ENCODE data around the gene FMO2.

FMO2 gene

GRCh38 chr1:171185091-171185490 lies at the start of gene FMO2:
TSS of gene FMO2 (plus strand) at chr1:171185300. CDS start at chr1:171185714, 414 bp downstream.
- no peak for DNase-seq

- no peak for DNase-seq
Observed at GRCh38 chr1:171137580-171137979, 47.5 kb upstream of the FMO2 start.

GRCh38 chr1:171138980-171139379 lies 46.1 kb upstream of the FMO2 start:
- DNase-seq, result no peak

GRCh38 chr1:171139890-171140289 lies 45.2 kb upstream of the FMO2 start:
- no peak for DNase-seq

- no peak for DNase-seq
Observed at GRCh38 chr1:171140401-171140800, 44.7 kb upstream of the FMO2 start.

- DNase-seq, result no peak
Observed at GRCh38 chr1:171140956-171141687, 44.0 kb upstream of the FMO2 start.

- no peak for DNase-seq
Observed at GRCh38 chr1:171141688-171142415, 43.2 kb upstream of the FMO2 start.

GRCh38 chr1:171142416-171143385 lies 42.4 kb upstream of the FMO2 start:
- no peak for DNase-seq

GRCh38 chr1:171150156-171150555 lies 34.9 kb upstream of the FMO2 start:
- no peak for DNase-seq

GRCh38 chr1:171152549-171152948 lies 32.6 kb upstream of the FMO2 start:
- DNase-seq, result no peak

- DNase-seq, result no peak
Observed at GRCh38 chr1:171155484-171155883, 29.6 kb upstream of the FMO2 start.

- DNase-seq, result no peak
Observed at GRCh38 chr1:171158096-171158495, 27.0 kb upstream of the FMO2 start.

GRCh38 chr1:171158551-171158950 lies 26.5 kb upstream of the FMO2 start:
- no peak for DNase-seq

GRCh38 chr1:171159148-171159547 lies 26.0 kb upstream of the FMO2 start:
- DNase-seq, result no peak

- DNase-seq, result no peak
Observed at GRCh38 chr1:171160211-171160610, 24.9 kb upstream of the FMO2 start.

GRCh38 chr1:171160639-171161354 lies 24.3 kb upstream of the FMO2 start:
- no peak for DNase-seq

- no peak for DNase-seq
Observed at GRCh38 chr1:171161431-171161830, 23.7 kb upstream of the FMO2 start.

GRCh38 chr1:171166361-171166760 lies 18.7 kb upstream of the FMO2 start:
- DNase-seq, result no peak

GRCh38 chr1:171167785-171168184 lies 17.3 kb upstream of the FMO2 start:
- no peak for DNase-seq

GRCh38 chr1:171172471-171172870 lies 12.6 kb upstream of the FMO2 start:
- no peak for DNase-seq

- no peak for DNase-seq
Observed at GRCh38 chr1:171173069-171173468, 12.0 kb upstream of the FMO2 start.

GRCh38 chr1:171174560-171175294 lies 10.4 kb upstream of the FMO2 start:
- DNase-seq, result no peak
